ENCODE data around the gene CLTB. TPM values are rescaled to one million over a fixed set of nuclear protein-coding genes. Genes with fewer than 3 reads are reported as not detected.
"Not testable (repeated sequence)": the region's sequence is repeated elsewhere in the genome, so short reads cannot be mapped to it uniquely, and the experiment has no call there.

The CLTB gene
- total RNA-seq, 1 donor, result 48.7 TPM

DNA sequence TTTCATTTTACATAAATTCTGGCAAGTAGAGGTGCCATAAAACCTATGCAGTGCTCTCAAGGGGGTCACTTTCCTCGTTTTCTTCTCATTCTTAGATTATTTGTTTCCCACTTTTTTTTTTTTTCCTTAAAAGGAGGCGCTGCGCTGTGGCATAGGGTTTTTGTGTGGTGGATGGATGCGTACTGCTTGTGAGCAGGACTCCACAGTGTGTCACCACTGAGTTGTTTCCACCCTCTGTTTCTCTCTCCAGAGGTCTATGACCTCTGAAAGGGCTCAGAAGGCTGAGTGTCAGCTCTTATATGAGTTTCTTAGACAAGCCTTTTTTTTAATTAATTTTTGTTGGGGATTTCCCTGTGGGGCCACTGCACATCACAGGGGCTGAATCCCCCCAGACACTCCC is 13.6 kb upstream of the CLTB start:
- no peak for DNase-seq (ENCODE audit: low read depth in 2 of 3, low spot score in 2 of 3)

DNA sequence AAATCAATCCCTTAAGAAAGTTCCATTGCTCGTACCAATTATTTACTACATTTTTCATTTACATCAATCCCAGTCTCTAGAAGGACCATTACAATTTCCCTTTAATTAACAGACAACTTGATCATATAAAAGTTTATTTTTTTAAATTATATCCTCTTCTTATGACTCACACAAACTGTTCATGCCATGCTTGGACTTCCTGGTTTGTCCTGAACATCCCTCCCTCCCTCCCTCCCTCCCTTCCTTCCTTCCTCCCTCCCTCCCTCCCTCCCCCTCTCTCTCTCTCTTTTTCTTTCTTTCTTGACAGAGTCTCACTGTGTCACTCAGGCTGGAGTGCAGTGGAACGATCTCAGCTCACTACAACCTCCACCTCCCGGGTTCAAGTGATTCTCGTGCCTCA is 11.6 kb upstream of the CLTB start:
- DNase-seq (ENCODE audit: low read depth in 2 of 3, low spot score in 2 of 3), result no peak

DNA sequence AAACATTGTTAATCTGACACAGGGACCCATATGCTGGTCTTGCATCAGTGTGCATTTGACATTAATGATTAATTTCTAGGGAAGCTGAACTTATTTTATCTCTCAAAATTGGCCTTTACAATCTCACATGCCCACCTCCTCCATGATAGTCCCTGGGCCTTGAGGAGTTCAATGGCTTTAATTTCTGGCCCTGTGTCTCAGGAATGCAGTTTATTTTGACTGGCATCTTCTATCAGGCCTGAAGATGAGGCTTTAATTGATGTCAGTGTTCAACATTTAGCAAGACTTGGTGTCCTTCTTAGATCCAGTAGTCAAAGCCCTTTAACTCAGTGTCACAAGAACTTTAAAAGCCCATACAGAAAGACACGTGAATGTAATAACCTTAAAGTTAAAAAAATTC is 10.5 kb upstream of the CLTB start:
- no peak for DNase-seq (ENCODE audit: low read depth in 2 of 3, low spot score in 2 of 3)

- DNase-seq (ENCODE audit: low read depth in 2 of 3, low spot score in 2 of 3), result no peak
These were observed 9.5 kb upstream of the CLTB start for GRCh38 chr5:176425791-176426190.

- no peak for DNase-seq (ENCODE audit: low read depth in 2 of 3, low spot score in 2 of 3)
These were observed 8.8 kb upstream of the CLTB start for GRCh38 chr5:176425138-176425537.

GRCh38 chr5:176424181-176424580 is 7.8 kb upstream of the CLTB start:
- no peak for DNase-seq (ENCODE audit: low read depth in 2 of 3, low spot score in 2 of 3)

DNA sequence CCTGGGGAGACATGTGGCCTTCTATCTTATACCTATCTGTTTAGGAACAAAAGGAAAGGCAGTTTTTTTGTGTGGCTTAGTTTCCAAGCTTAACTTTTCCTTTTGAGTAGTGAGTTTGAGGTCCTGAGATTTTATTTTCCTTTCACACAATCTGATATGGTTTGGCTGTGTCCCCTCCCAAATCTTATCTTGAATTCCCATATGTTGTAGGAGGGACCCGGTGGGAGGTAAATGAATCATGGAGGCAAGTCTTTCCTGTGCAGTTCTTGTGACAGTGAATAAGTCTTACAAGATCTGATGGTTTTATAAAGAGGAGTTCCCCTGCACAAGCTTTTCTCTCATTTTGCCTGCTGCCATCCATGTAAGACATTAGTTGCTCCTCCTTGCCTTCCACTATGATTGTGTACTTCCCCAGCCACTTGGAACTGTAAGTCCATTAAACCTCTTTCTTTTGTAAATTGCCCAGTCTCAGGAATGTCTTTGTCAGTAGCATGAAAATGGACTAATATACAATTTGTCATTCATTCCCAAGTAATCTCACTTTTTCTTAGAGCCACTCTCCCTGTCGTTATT is 4.7 kb upstream of the CLTB start:
- DNase-seq (ENCODE audit: low read depth in 2 of 3, low spot score in 2 of 3), result no peak

DNA sequence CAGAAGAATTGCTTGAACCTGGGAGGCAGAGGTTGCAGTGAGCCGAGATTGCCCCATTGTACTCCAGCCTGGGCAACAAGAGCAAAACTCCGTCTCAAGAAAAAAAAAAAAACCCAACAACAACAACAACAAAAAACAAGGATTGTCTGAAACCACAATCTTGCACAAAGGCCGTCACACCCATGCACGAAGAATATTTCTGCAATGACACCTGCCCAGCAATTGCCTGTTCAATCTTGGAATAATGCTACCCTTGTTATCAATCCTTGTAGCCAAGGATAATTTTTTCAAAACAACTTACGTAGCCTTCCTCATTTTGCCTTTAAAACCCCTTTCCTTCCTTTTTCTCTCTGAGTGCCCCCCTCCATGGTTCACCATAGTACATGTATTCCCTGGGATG is 3.7 kb upstream of the CLTB start:
- no peak for DNase-seq (ENCODE audit: low read depth in 2 of 3, low spot score in 2 of 3)

DNA sequence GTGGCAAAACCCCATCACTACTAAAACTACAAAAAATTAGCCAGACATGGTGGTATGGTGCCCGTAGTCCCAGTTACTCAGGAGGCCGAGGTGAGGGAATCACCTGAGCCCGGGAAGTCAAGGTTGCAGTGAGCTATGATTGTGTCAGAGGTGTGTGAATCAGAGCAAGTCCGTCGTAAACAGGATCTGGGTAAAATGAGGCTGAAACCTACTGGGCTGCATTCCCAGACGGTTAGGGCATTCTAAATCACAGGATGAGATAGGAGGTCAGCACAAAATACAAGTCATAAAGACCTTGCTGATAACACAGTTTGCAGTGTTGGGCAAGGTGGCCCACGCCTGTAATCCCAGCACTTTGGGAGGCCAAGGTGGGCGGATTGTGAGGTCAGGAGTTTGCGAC is 1.9 kb upstream of the CLTB start:
- no peak for DNase-seq (ENCODE audit: low read depth in 2 of 3, low spot score in 2 of 3)

DNA sequence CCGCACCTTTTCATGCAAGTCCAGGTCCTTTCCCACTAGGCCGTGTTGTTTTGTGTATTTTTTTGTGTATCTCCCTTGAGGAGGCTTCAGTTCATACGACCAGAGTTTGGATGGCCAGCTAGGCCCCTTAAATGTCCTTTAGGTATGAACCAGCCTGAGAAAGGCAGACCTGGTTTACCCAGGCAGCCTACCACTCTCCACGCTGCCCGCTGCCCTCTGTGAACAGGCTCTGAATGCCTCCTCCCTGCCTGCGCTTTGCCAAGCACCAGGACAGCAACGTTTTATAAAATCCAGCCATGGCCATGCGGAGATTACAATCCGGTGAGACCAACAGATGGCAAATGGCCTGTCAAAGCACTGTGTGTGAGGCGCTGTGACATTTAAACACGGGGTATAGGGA is 626 bp upstream of the CLTB start:
- DNase-seq (ENCODE audit: low read depth in 2 of 3, low spot score in 2 of 3), result no peak

- no peak for DNase-seq (ENCODE audit: low read depth in 2 of 3, low spot score in 2 of 3)
These were observed 943 bp downstream of the CLTB start for GRCh38 chr5:176415240-176415951.

- DNase-seq (ENCODE audit: low read depth in 2 of 3, low spot score in 2 of 3), result no peak
These were observed 1.6 kb downstream of the CLTB start for GRCh38 chr5:176414704-176415103.

- no peak for DNase-seq (ENCODE audit: low read depth in 2 of 3, low spot score in 2 of 3)
These were observed 2.6 kb downstream of the CLTB start for GRCh38 chr5:176413709-176414191.

- no peak for DNase-seq (ENCODE audit: low read depth in 2 of 3, low spot score in 2 of 3)
These were observed 3.1 kb downstream of the CLTB start for GRCh38 chr5:176413255-176413565.

DNA sequence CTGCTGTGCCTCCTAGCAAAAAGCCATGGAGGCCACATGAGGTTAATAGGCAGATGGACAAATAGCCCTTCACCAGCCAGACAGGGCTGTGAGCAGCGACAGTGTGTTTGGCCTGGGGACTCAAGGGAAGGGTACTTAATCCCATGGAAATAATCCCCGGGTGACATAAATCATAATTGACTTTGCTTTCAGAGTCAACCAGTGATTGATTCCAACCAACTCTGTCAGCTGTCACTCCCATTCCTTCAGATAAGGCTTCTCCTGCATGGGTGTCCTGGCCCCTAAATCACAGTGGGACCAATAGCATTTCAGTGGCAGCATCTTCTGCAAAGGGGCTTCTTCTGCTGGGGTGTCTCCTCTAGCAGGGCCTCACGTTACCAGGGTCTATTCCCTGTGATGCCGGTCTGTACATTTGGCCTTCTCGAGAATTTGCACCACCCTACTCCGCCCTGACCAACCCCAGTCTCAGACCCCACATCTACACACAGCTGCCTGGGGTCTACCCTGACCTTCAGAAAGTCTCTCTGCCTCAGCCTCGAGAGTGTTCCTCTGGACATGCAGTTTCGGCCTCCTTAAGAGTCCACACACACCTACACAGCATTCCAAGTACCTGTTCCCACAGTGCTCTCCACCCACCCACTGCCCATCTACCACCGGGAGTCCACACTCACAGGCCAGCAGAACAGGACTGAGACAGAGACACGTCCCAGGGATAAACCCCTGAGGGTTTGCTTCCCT is 3.7 kb downstream of the CLTB start:
- no peak for DNase-seq (ENCODE audit: low read depth in 2 of 3, low spot score in 2 of 3)

- DNase-seq (ENCODE audit: low read depth in 2 of 3, low spot score in 2 of 3), result no peak
These were observed 5.7 kb downstream of the CLTB start for GRCh38 chr5:176410486-176411180.

DNA sequence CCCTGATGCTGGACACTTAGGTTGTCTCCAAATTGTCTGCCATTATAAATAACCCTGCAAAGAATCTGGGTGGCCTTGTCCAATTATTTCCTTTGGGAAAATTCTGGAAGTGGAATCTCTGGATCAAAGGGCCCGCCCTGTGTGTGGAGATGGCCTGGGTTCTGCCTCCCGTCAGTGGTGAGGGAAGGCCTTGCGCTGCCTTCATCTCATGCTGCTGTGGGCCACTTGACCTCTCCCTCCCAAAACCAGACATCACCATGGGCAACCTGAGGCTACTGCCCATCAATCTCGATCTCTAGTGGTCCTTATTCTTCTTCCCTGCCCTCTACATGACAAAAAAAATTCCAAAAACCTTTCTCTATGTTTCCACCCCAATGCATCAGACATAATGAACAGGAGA is 6.6 kb downstream of the CLTB start:
- DNase-seq (ENCODE audit: low read depth in 2 of 3, low spot score in 2 of 3), result no peak

- DNase-seq (ENCODE audit: low read depth in 2 of 3, low spot score in 2 of 3), result no peak
These were observed 7.7 kb downstream of the CLTB start for GRCh38 chr5:176408590-176408989.

- DNase-seq (ENCODE audit: low read depth in 2 of 3, low spot score in 2 of 3), result not testable (repeated sequence)
These were observed 8.1 kb downstream of the CLTB start for GRCh38 chr5:176408252-176408573.

- DNase-seq (ENCODE audit: low read depth in 2 of 3, low spot score in 2 of 3), result no peak
These were observed 8.7 kb downstream of the CLTB start for GRCh38 chr5:176407456-176408251.

Measured in hematopoietic multipotent progenitor cell (in vitro differentiated cells).